ENCODE measurements around the gene CEACAM6. TPM values are rescaled to one million over a fixed set of nuclear protein-coding genes. Genes with fewer than 3 reads are reported as not detected.
"Not testable (repeated sequence)": the region's sequence is repeated elsewhere in the genome, so short reads cannot be mapped to it uniquely, and the experiment has no call there.

CEACAM6 gene
- polyA plus RNA-seq, 2 of the 4 experiments (the other 2 are of a cell fraction): 0.97 to 17.7 TPM

DNA sequence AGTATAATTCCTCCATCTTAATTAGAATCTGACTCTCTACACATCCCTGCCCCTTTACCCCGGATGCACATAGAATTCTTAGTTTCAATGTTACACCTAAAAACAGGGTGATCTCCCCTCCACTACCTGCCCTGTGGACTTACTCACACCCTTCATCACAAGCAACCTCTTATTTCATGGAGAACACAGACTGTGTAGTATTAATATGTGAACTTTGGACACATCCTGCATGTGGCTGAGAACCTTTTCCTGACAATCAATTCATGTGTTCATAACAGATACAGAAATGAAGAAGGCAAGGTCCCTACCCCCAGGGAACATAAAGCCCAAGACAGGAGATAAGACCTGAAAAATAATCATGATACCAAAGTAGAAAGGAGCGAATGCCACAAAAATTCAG lies 11.8 kb downstream of the CEACAM6 start:
- Histone ChIP-seq H3K4me2 (no peak overlapping the region), H3K27ac (no peak overlapping the region), H3K4me1 (no peaks in the 10 kb centered on the region), H3K9me3 (no peaks in the 10 kb centered on the region), H3K4me3 (no peak overlapping the region)
- WGBS (ENCODE audit: missing lambda C conversion rate): 59% methylated on average over 2 of the region's 2 CpGs
- TF ChIP-seq NPAS2 (CRISPR knock-in tag; IDR thresholded peaks at IDR 0.05; ENCODE audit: borderline replicate concordance) (no peak), FOSL2 (IDR thresholded peaks at IDR 0.05) (no peak), FOSL2 (CRISPR knock-in tag; IDR thresholded peaks at IDR 0.05) (no peak), RCOR1 (IDR thresholded peaks at IDR 0.05; ENCODE audit: low read depth, low read length) (no peak), CHD4 (IDR thresholded peaks at IDR 0.05; ENCODE audit: borderline replicate concordance) (no peak), JUN (IDR thresholded peaks at IDR 0.05) (no peak), KDM1A (IDR thresholded peaks at IDR 0.05; ENCODE audit: low read depth) (no peak), TP53 (CRISPR knock-in tag; IDR thresholded peaks at IDR 0.05) (no peak), POLR2A (IDR thresholded peaks at IDR 0.05; ENCODE audit: low read length) (no peak), GATA3 (IDR thresholded peaks at IDR 0.05; ENCODE audit: borderline replicate concordance) (no peak), HOXB5 (CRISPR knock-in tag; IDR thresholded peaks at IDR 0.05) (no peak), MAZ (IDR thresholded peaks at IDR 0.05; ENCODE audit: borderline replicate concordance, low read depth, low read length) (no peak), MYC (IDR thresholded peaks at IDR 0.05; ENCODE audit: borderline replicate concordance, low read length) (no peak), KDM5A (IDR thresholded peaks at IDR 0.05) (no peak), PHF8 (IDR thresholded peaks at IDR 0.05; ENCODE audit: borderline replicate concordance, low read depth) (no peak), CHD2 (IDR thresholded peaks at IDR 0.05; ENCODE audit: low read length, partially characterized antibody) (no peak)
- TF ChIP-seq, protein P1, sequence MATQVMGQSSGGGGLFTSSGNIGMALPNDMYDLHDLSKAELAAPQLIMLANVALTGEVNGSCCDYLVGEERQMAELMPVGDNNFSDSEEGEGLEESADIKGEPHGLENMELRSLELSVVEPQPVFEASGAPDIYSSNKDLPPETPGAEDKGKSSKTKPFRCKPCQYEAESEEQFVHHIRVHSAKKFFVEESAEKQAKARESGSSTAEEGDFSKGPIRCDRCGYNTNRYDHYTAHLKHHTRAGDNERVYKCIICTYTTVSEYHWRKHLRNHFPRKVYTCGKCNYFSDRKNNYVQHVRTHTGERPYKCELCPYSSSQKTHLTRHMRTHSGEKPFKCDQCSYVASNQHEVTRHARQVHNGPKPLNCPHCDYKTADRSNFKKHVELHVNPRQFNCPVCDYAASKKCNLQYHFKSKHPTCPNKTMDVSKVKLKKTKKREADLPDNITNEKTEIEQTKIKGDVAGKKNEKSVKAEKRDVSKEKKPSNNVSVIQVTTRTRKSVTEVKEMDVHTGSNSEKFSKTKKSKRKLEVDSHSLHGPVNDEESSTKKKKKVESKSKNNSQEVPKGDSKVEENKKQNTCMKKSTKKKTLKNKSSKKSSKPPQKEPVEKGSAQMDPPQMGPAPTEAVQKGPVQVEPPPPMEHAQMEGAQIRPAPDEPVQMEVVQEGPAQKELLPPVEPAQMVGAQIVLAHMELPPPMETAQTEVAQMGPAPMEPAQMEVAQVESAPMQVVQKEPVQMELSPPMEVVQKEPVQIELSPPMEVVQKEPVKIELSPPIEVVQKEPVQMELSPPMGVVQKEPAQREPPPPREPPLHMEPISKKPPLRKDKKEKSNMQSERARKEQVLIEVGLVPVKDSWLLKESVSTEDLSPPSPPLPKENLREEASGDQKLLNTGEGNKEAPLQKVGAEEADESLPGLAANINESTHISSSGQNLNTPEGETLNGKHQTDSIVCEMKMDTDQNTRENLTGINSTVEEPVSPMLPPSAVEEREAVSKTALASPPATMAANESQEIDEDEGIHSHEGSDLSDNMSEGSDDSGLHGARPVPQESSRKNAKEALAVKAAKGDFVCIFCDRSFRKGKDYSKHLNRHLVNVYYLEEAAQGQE (IDR thresholded peaks at IDR 0.05): no peak
- TF ChIP-seq, protein P2, sequence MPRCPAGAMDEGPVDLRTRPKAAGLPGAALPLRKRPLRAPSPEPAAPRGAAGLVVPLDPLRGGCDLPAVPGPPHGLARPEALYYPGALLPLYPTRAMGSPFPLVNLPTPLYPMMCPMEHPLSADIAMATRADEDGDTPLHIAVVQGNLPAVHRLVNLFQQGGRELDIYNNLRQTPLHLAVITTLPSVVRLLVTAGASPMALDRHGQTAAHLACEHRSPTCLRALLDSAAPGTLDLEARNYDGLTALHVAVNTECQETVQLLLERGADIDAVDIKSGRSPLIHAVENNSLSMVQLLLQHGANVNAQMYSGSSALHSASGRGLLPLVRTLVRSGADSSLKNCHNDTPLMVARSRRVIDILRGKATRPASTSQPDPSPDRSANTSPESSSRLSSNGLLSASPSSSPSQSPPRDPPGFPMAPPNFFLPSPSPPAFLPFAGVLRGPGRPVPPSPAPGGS (IDR thresholded peaks at IDR 0.05): no peak
- TF ChIP-seq, protein P3, sequence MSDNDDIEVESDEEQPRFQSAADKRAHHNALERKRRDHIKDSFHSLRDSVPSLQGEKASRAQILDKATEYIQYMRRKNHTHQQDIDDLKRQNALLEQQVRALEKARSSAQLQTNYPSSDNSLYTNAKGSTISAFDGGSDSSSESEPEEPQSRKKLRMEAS (IDR thresholded peaks at IDR 0.05): no peak
- TF ChIP-seq, protein P4, sequence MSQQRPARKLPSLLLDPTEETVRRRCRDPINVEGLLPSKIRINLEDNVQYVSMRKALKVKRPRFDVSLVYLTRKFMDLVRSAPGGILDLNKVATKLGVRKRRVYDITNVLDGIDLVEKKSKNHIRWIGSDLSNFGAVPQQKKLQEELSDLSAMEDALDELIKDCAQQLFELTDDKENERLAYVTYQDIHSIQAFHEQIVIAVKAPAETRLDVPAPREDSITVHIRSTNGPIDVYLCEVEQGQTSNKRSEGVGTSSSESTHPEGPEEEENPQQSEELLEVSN (IDR thresholded peaks at IDR 0.05; ENCODE audit: borderline replicate concordance, low read depth): no peak
- ATAC-seq: no peak
- ChIA-PET CTCF (interaction anchor here (0.8 to 6.2 kb wide), 8 partner anchors 9 to 197 kb away, joined by 3 to 81 read pairs (median 5); partner anchors contain the start of gene CEACAM6), POLR2A (no interaction called here)
- no peak for DNase-seq (ENCODE audit: low read depth in 1 of 2, low spot score in 1 of 2)
- FAIRE-seq: peak; percentile 99

GRCh38 chr19:41768105-41768504 lies 12.8 kb downstream of the CEACAM6 start:
- WGBS (ENCODE audit: missing lambda C conversion rate): 65% methylated on average over 5 of the region's 5 CpGs
- CTCF ChIA-PET: interaction anchor here (1.0 to 6.2 kb wide), 5 partner anchors 10 to 126 kb away, joined by 3 to 81 read pairs (median 5); partner anchors contain the start of gene CEACAM6

More at GRCh38 chr19:41768105-41768504, 12.8 kb downstream of the CEACAM6 start:
- H3K4me1 ChIP-seq; FAIRE-seq; ATAC-seq; H3K27ac ChIP-seq; H3K9me3 ChIP-seq; H3K4me3 ChIP-seq; H3K4me2 ChIP-seq; DNase-seq (ENCODE audit: low read depth in 1 of 2, low spot score in 1 of 2); POLR2A ChIA-PET: not testable (repeated sequence)
